ENCODE results near the gene GSE1. TPM values are rescaled to one million over a fixed set of nuclear protein-coding genes. Genes with fewer than 3 reads are reported as not detected.

Gene GSE1
- total RNA-seq, 2 donors from 2014 or later, result 72.6 to 96.2 TPM

DNA sequence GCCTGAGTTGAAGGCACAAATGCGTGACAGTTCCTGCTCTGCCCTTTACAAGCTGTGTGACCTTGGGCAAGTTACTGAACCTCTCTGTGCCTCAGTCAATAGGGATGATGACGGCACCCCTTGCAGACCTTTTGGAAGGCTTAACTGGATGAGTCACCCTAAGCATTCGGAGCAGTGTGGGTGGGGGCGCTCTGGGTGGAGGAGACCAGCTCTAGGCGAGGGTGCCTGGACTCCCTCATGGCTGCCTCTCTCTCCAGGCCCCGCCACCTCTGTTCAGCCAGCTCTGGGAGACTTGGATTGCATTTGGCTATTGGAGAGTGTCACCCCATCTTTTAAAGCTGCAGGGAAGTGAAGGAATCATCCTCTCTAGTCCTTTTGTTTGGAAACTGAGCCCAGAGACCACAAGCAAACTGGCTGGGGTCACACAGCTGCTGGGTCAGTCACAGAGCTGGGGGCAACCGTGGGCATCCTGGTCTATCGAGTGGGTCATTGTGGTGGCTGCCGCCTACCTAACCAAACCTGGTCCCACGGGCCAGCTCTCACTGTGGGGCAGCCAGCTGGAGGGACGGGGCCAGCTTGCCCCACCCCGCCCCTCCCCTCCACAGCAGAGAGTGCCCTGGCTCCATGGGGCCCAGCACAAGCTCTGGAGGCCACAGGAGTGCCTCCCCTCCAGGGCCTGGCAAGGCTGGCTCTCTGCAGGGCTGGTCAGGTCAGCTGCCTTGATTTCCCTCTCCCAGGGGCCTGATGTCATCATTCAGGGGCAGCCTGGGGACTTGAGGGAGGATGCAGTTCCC lies 20.2 kb upstream of the GSE1 start:
- Histone ChIP-seq H3K36me3 (no peaks in the 10 kb centered on the region), H3K27ac (no peak overlapping the region), H3K4me1 (ENCODE audit: control insufficient read depth in 1 of 2, low read depth in 2 of 2) (no peaks in the 10 kb centered on the region), H3K4me3 (no peak overlapping the region), H3K9me3 (no peaks in the 10 kb centered on the region), H3K27me3 (replicated peaks; ENCODE audit: insufficient read depth) (no peaks in the 10 kb centered on the region)
- DNase-seq (ENCODE audit: low spot score), result no peak
- TF ChIP-seq, protein P1, sequence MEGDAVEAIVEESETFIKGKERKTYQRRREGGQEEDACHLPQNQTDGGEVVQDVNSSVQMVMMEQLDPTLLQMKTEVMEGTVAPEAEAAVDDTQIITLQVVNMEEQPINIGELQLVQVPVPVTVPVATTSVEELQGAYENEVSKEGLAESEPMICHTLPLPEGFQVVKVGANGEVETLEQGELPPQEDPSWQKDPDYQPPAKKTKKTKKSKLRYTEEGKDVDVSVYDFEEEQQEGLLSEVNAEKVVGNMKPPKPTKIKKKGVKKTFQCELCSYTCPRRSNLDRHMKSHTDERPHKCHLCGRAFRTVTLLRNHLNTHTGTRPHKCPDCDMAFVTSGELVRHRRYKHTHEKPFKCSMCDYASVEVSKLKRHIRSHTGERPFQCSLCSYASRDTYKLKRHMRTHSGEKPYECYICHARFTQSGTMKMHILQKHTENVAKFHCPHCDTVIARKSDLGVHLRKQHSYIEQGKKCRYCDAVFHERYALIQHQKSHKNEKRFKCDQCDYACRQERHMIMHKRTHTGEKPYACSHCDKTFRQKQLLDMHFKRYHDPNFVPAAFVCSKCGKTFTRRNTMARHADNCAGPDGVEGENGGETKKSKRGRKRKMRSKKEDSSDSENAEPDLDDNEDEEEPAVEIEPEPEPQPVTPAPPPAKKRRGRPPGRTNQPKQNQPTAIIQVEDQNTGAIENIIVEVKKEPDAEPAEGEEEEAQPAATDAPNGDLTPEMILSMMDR (IDR thresholded peaks at IDR 0.05), result no peak
- no peak for ATAC-seq (ENCODE audit: insufficient number of reproducible peaks, low FRiP score, low read depth)

- Histone ChIP-seq H3K9me3 (no peaks in the 10 kb centered on the region), H3K27me3 (replicated peaks; ENCODE audit: insufficient read depth) (no peaks in the 10 kb centered on the region), H3K4me3 (no peak overlapping the region), H3K4me1 (ENCODE audit: control insufficient read depth in 1 of 2, low read depth in 2 of 2) (no peaks in the 10 kb centered on the region), H3K36me3 (no peaks in the 10 kb centered on the region), H3K27ac (no peak overlapping the region)
- ATAC-seq (ENCODE audit: insufficient number of reproducible peaks, low FRiP score, low read depth) (no peak), DNase-seq (ENCODE audit: low spot score) (no peak)
- TF ChIP-seq, protein P1 (IDR thresholded peaks at IDR 0.05), result no peak
Measured at GRCh38 chr16:85593494-85594221, 19.5 kb upstream of the GSE1 start.

DNA sequence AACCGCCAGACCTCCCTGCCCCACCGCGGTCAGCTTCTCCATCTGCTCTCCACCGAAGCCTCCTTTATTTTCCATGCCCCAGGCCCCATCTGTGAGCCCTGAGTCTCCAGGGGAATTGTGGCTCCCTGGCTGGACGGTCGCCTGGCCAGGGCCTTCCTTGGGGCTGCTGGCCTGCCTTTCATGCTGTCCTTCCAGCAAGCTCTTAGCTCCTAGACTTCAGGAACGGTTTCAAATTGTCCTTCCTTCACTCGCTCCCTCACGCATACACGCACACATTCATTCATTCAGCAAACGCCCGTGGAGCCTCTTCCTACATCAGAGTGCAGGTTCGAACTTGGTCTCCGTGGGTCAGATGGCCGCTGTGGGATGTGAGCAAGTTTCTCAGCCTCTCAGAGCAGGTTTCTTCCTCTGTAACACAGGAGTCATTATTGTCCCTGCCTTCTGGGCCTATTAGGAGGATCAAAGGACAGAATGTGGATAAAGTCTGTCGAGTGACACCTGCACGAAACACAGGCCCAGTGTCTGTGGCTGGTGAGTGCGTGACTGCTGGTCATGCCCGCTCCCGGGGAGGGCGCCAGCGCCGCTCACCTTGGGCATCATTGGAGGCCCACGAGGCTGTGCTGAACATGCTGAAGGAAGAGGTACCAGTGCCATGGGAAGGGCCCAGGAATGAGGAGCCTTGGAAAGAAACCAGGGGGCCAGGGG lies 18.7 kb upstream of the GSE1 start:
- H3K9me3 ChIP-seq, result no peaks in the 10 kb centered on the region
- no peak for ATAC-seq (ENCODE audit: insufficient number of reproducible peaks, low FRiP score, low read depth)
- H3K4me3 ChIP-seq, result no peak overlapping the region
- H3K27me3 ChIP-seq (replicated peaks; ENCODE audit: insufficient read depth), result no peaks in the 10 kb centered on the region
- H3K27ac ChIP-seq, result no peak overlapping the region
- DNase-seq (ENCODE audit: low spot score), result no peak
- no peaks in the 10 kb centered on the region for H3K4me1 ChIP-seq (ENCODE audit: control insufficient read depth in 1 of 2, low read depth in 2 of 2)
- H3K36me3 ChIP-seq, result no peaks in the 10 kb centered on the region
- TF ChIP-seq, protein P1 (IDR thresholded peaks at IDR 0.05), result no peak

DNA sequence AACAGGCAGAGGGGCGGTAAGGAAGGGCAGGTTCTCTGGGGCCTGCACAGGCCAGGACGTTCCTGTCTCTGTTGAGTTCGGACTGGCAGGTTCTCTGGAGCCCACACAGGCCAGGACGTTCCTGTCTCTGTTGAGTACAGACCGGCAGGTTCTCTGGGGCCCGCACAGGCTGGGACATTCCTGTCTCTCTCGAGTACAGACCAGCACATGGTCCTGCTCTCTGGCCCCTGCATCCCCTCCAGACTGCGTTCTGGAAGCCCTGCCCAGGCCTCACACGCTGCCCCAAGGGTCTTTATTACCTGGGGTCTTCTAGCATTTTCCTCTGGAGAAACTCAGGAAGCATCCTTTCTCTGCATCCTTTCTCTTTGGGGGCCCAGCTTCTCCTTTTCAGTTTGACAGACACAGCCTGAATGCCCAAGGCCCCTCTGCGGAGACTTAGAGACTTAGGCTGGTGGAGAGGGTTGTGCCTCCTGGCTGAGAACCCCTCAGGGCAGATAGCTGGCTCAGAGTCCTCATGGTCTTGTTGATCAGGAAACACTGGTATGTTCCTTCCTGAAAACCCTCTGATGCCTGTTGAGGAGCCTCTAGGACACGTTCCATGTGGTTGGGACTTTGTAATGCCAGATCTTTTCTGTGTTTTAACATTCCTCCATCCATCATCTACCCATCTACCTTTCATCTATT lies 18.0 kb upstream of the GSE1 start:
- H3K27ac ChIP-seq, result no peak overlapping the region

More for the DNA sequence above, 18.0 kb upstream of the GSE1 start:
- DNase-seq (ENCODE audit: low spot score) (no peak), ATAC-seq (ENCODE audit: insufficient number of reproducible peaks, low FRiP score, low read depth) (no peak)
- no peaks in the 10 kb centered on the region for H3K27me3 ChIP-seq (replicated peaks; ENCODE audit: insufficient read depth)
- H3K9me3 ChIP-seq, result no peaks in the 10 kb centered on the region
- H3K4me3 ChIP-seq, result no peak overlapping the region
- no peaks in the 10 kb centered on the region for H3K4me1 ChIP-seq (ENCODE audit: control insufficient read depth in 1 of 2, low read depth in 2 of 2)
- no peaks in the 10 kb centered on the region for H3K36me3 ChIP-seq
- TF ChIP-seq, protein P1 (IDR thresholded peaks at IDR 0.05), result no peak
